HL-60 (cell line): ENCODE measurements around the gene MAGOHB.
A peak's percentile ranks its signal among the peaks of the same experiment; 100 is the strongest.
"Not testable (repeated sequence)": the region's sequence is repeated elsewhere in the genome, so short reads cannot be mapped to it uniquely, and the experiment has no call there.

Source experiments
- DNase-seq, 2 experiments: peaks; one replicate each; pipeline ENCODE4 v3.0.0-alpha.2; 2010 to 2020; ENCODE audit warnings: low read depth in 1 of 2, low spot score in 1 of 2
- H3K27ac ChIP-seq: fragments of 250-450 bp; sonication (Bioruptor Pico); replicated peaks from 2 replicates; pipeline ENCODE4 v1.5.1; 2020; ENCODE audit warnings: mild to moderate bottlenecking, moderate library complexity
- H3K27me3 ChIP-seq: fragments of 250-450 bp; sonication (Bioruptor Pico); 2 replicates; pipeline ENCODE4 v1.5.1; 2021; ENCODE audit warnings: mild to moderate bottlenecking, moderate library complexity; ENCODE audit not compliant: insufficient read depth, poor library complexity, severe bottlenecking
- H3K4me3 ChIP-seq: replicated peaks from 2 replicates; pipeline ENCODE4 v1.5.1; 2011; ENCODE audit warnings: mild to moderate bottlenecking, control low read depth, low read length; ENCODE audit not compliant: insufficient read depth
- GABPA ChIP-seq: IDR thresholded peaks from 2 replicates; pipeline ENCODE4 v1.6.1; 2012; ENCODE audit warnings: low read depth
- POLR2AphosphoS5 ChIP-seq: IDR thresholded peaks from 2 replicates; pipeline ENCODE4 v1.6.1; 2012; ENCODE audit warnings: low read depth
- SPI1 ChIP-seq: IDR thresholded peaks from 2 replicates; pipeline ENCODE4 v1.6.1; 2012; ENCODE audit warnings: low read depth, mild to moderate bottlenecking, borderline replicate concordance
- TF ChIP-seq, protein P1 (sequence below): IDR thresholded peaks from one replicate; pipeline ENCODE4 v1.5.1; 2011; ENCODE audit warnings: low read length, control low read depth, inconsistent platforms; ENCODE audit not compliant: insufficient read depth
- TF ChIP-seq, protein P2 (sequence below): IDR thresholded peaks from 2 replicates; pipeline ENCODE4 v1.6.1; 2012; ENCODE audit warnings: low read depth; ENCODE audit not compliant: insufficient replicate concordance

Gene MAGOHB

DNA sequence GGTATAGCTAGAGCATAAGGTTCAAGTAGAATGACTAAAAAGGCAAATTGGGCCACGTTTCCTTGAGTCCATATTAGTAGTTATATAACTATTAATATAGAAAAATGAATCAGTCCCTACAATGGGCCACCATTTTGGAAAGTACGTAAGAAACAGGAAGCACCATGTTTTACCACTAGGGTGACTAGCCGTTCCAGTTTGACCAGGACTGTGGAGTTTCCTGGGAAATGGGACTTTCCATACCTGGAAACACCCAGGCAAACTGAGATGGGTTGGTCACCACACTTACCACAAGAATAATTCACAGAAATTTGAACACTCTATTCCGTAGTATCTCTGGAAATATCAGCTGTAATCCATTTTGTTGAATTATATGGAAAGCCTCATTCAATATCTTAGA is 2.1 kb upstream of the MAGOHB start:
- no peak for DNase-seq
- H3K27ac ChIP-seq, result no peak overlapping the region

DNA sequence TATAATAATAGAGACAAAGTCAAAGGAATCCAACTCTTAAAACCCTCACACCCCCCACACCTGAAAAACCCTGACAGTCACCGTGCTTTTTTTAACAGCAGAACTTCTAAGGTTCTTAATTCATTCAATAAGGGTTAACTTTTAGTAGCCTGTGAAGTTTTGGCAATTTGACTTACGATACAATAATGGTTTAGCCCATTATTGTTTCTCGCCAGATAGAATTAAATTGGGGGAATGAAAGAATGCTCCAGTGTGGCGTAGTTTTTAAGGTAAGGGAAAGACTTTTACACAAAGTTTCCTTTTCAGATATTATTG is 604 bp upstream of the MAGOHB start:
- TF ChIP-seq, protein P1, sequence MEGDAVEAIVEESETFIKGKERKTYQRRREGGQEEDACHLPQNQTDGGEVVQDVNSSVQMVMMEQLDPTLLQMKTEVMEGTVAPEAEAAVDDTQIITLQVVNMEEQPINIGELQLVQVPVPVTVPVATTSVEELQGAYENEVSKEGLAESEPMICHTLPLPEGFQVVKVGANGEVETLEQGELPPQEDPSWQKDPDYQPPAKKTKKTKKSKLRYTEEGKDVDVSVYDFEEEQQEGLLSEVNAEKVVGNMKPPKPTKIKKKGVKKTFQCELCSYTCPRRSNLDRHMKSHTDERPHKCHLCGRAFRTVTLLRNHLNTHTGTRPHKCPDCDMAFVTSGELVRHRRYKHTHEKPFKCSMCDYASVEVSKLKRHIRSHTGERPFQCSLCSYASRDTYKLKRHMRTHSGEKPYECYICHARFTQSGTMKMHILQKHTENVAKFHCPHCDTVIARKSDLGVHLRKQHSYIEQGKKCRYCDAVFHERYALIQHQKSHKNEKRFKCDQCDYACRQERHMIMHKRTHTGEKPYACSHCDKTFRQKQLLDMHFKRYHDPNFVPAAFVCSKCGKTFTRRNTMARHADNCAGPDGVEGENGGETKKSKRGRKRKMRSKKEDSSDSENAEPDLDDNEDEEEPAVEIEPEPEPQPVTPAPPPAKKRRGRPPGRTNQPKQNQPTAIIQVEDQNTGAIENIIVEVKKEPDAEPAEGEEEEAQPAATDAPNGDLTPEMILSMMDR, result no peak
- TF ChIP-seq SPI1 (no peak), POLR2AphosphoS5 (no peak), GABPA (no peak)
- TF ChIP-seq, protein P2, sequence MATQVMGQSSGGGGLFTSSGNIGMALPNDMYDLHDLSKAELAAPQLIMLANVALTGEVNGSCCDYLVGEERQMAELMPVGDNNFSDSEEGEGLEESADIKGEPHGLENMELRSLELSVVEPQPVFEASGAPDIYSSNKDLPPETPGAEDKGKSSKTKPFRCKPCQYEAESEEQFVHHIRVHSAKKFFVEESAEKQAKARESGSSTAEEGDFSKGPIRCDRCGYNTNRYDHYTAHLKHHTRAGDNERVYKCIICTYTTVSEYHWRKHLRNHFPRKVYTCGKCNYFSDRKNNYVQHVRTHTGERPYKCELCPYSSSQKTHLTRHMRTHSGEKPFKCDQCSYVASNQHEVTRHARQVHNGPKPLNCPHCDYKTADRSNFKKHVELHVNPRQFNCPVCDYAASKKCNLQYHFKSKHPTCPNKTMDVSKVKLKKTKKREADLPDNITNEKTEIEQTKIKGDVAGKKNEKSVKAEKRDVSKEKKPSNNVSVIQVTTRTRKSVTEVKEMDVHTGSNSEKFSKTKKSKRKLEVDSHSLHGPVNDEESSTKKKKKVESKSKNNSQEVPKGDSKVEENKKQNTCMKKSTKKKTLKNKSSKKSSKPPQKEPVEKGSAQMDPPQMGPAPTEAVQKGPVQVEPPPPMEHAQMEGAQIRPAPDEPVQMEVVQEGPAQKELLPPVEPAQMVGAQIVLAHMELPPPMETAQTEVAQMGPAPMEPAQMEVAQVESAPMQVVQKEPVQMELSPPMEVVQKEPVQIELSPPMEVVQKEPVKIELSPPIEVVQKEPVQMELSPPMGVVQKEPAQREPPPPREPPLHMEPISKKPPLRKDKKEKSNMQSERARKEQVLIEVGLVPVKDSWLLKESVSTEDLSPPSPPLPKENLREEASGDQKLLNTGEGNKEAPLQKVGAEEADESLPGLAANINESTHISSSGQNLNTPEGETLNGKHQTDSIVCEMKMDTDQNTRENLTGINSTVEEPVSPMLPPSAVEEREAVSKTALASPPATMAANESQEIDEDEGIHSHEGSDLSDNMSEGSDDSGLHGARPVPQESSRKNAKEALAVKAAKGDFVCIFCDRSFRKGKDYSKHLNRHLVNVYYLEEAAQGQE, result no peak
- H3K27me3 ChIP-seq, result no peaks in the 10 kb centered on the region
- peak overlapping the region; percentile 64 for H3K4me3 ChIP-seq
- peak overlapping the region; percentile 97 for H3K27ac ChIP-seq
- DNase-seq, result no peak

More for the DNA sequence above, 2.1 kb upstream of the MAGOHB start:
- Histone ChIP-seq H3K27me3 (no peaks in the 10 kb centered on the region), H3K4me3 (no peak overlapping the region)
- TF ChIP-seq POLR2AphosphoS5, result no peak
- TF ChIP-seq, protein P1, result no peak
- TF ChIP-seq GABPA, result no peak
- TF ChIP-seq, protein P2, result no peak
- no peak for TF ChIP-seq SPI1

DNA sequence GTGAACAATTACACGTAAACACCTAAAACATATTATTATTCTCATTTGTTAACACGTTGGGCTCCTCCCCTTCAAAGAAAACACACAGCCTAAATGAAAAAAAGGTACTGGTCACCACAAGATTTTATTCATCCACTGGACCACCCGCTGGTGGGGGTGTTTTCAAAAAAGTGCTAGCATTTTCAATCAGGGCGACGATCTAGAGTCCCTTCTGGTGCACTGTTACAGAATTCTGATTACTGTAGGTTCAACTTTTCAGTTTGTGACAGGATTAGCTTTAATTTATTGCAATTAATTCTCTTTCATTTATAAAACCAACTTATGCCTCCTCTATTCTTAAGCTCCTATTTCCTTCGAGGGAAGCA is 443 bp downstream of the MAGOHB start:
- peak overlapping the region; percentile 64 for H3K4me3 ChIP-seq
- no peak for DNase-seq
- TF ChIP-seq, protein P2, result no peak
- TF ChIP-seq POLR2AphosphoS5, result no peak
- peak overlapping the region; percentile 97 for H3K27ac ChIP-seq
- H3K27me3 ChIP-seq, result no peaks in the 10 kb centered on the region

DNA sequence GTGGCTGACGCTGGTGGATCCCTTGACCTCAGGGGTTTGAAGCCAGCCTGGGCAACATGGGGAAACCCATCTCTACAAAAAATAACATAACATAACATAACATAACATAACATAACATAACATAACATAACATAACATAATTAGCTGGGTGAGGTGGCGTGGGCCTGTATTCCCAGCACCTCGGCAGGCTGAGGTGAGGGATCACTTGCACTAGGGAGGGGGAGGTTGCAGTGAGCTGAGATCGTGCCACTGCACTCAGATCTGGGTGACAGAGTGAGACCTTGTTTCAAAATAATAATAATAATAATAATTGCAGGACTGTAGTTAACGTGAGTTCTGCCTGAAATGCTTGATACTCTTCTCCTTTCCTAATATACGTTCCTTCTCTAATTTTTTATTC is 1.3 kb downstream of the MAGOHB start:
- TF ChIP-seq POLR2AphosphoS5, result no peak
- no peak for TF ChIP-seq GABPA
- TF ChIP-seq, protein P1, result no peak
- TF ChIP-seq, protein P2, result no peak
- TF ChIP-seq SPI1, result no peak
- Histone ChIP-seq H3K27ac (peak overlapping the region; percentile 97), H3K27me3 (no peaks in the 10 kb centered on the region), H3K4me3 (peak overlapping the region; percentile 64)
- no peak for DNase-seq

DNA sequence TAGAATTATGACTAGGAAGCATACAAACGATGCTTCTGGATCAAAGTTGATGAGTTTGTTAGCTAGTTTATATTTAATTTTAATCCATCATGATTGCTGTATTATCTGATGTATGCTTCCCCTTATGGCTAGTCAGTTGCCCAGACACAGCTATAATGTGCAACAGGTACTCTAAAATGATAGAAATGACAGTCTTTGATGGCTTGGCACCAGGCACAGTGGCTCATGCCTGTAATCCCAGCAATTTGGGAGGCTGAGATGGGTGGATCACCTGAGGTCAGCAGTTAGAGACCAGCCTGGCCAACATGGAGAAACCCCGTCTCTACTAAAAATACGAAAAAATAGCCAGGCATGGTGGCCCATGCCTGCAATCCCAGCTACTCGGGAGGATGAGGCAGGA is 2.2 kb downstream of the MAGOHB start:
- not testable (repeated sequence) for H3K27me3 ChIP-seq, DNase-seq

More for the DNA sequence above, 2.2 kb downstream of the MAGOHB start:
- not testable (repeated sequence) for H3K27ac ChIP-seq, H3K4me3 ChIP-seq
